Raji (cell line): Measurements from ENCODE around the gene AIPL1.

Source experiments
- POLR2A ChIP-seq: IDR thresholded peaks from 2 replicates; pipeline ENCODE4 v1.6.1; 2011; ENCODE audit warnings: low read depth, low read length, control low read depth; ENCODE audit not compliant: insufficient read depth

AIPL1 gene

GRCh38 chr17:6435051-6435450 lies at the start of gene AIPL1:
Gene AIPL1 (minus strand): TSS chr17:6435121. CDS start chr17:6435104, 17 bp downstream.
- no peak for TF ChIP-seq POLR2A

DNA sequence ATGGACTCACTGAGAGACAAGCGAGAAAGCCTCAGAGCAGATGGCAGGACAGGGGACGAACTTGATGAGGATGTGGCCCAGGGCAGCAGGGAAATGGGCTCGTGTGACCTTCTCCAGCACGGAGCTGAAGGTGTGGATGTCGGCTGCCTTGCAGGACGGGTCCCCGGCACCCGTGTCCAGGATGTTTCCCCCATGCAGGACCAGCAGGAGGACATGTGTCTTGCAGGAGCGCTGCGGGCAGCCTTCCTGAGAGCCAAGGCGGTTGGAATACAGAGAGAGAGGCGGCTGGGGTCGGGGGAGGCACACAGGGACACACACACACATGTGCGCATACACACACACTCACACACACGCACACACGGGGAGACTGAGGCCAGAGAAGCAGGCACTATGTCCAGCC lies 48.6 kb upstream of the AIPL1 start:
- TF ChIP-seq POLR2A, result no peak

DNA sequence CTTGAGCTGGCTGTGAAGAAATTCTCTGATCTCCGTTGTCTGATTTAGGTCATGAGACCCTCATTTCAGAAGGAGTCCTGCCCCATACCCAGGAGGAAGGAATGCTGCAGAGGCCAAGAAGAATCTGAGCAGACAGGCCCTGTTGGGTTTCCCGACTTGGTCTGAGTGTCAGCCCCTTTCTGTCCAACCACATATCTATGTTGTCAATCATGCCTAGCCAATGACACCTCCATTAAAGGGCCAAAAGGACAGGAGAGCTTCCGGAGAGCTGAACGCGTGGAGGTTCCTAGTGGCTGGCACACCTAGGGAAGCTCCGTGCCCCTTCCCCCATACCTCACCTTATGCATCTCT lies 47.2 kb upstream of the AIPL1 start:
- no peak for TF ChIP-seq POLR2A

GRCh38 chr17:6480303-6480675 lies 45.4 kb upstream of the AIPL1 start:
- no peak for TF ChIP-seq POLR2A

GRCh38 chr17:6479622-6480302 lies 44.8 kb upstream of the AIPL1 start:
- no peak for TF ChIP-seq POLR2A

DNA sequence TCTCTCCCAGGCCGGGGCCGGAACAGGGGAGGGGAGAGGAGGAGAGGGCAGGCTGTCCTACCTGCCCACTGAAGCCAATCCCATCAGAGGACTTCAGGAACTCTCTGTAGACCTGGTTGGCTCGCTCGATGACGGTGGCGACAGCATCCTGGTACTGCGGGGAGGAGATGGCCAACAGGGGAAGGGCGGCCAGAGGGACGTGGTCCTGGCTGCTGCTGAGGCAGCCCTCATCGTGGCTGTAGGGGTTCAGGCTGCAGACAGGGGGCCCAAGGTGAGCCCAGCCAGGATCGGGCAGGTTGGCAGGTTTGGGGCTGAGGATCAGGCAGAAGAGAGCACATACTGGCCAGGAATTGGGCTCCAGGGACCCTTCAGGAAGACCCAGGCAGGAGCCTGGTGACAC lies 43.6 kb upstream of the AIPL1 start:
- TF ChIP-seq POLR2A, result no peak

GRCh38 chr17:6477831-6478383 lies 43.0 kb upstream of the AIPL1 start:
- no peak for TF ChIP-seq POLR2A

- no peak for TF ChIP-seq POLR2A
Measured at GRCh38 chr17:6476810-6477179, 41.9 kb upstream of the AIPL1 start.

DNA sequence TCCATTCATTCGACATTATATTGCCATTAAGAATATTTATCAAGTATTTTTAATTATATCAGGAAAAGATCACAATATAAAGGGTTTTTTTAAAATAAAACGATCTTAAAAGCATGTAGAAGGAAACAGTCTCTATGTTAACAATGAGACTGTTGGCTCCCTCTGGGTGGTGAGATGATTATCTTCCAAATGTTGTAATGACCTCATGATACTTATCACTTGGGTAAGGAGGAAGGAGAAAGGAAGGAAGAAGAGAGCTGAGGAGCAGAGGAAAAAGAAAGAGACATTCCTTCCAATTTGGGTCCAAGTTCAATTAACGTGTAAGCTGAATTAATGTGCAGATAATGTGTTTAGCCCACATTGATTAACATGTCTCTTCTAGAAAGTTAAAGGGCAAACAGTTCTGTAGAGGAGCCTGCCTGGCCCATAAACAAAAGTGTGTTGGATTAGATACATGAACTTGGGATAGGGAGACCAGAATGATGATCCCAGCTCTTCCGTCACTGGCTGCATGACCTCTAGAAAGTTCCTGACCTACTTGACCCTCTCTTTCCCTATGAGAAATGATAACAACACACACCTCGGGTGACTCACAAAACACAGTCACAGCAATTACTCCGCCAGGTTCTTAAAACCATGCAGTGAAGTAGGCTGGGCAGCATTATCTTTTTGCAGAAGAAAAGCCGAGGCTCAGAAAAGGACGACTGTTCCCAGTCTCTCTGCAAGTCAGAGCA lies 41.3 kb upstream of the AIPL1 start:
- no peak for TF ChIP-seq POLR2A

- no peak for TF ChIP-seq POLR2A
Measured at GRCh38 chr17:6475411-6475810, 40.5 kb upstream of the AIPL1 start.

DNA sequence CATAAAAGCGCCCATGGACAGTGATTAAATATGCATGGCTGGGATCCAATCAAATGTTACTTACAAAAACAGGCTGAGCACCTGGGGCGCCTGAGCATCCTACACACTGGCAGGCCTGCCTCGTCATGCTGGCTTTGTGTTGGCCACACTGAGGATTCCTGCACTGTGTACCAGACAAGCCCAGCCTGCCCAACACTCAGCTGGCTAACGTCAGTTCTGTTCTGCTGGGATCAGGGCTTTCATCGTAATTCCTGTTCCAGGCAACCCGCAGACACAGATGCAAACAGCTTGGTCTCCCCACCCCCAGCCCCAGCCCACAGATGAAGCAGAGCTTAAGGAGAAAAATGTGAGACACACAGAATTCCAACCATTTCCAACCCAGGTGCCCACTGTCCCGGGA lies 40.0 kb upstream of the AIPL1 start:
- no peak for TF ChIP-seq POLR2A

GRCh38 chr17:6474376-6474775 lies 39.5 kb upstream of the AIPL1 start:
- no peak for TF ChIP-seq POLR2A

DNA sequence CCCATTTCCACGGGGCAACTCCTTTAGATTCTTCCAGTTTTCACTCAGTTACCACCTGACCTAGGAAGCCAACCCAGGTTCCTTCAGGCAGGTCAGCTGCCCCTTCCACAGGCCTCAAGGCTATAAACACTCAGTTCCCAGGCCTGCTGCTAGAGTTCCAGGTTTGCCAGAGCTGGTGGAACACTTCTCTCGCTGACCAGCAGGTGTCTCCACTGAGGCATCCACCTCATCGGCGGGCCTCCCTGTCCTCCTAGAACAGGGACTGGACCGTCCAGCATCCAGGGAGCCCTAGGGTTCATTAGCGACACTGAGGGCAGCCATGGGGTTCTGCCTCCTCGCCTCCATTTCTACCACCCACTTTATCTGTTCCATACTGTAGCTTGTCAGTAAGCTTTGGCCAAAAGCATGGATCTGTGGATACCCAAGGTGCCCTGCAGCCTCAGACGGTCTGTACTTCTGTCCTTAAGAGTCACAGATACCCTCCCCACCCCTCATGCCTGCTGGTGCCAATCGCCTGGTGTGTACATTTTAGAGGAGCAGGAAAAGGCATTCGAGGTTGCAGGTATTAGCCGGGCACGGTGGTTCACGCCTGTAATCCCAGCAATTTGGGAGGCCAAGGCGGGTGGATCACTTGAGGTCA lies 38.3 kb upstream of the AIPL1 start:
- no peak for TF ChIP-seq POLR2A

- TF ChIP-seq POLR2A, result no peak
Measured at GRCh38 chr17:6472517-6472916, 37.6 kb upstream of the AIPL1 start.

- TF ChIP-seq POLR2A, result no peak
Measured at GRCh38 chr17:6471531-6472465, 36.9 kb upstream of the AIPL1 start.

- no peak for TF ChIP-seq POLR2A
Measured at GRCh38 chr17:6470751-6471521, 36.0 kb upstream of the AIPL1 start.
